ENCODE results near the gene MGAM2. TPM values are rescaled to one million over a fixed set of nuclear protein-coding genes. Genes with fewer than 3 reads are reported as not detected.

MGAM2 gene
- total and polyA plus RNA-seq, 2 of the 13 experiments (the other 11 are each of a cell fraction or from before 2014, with no cell fraction given), result 0.29 TPM; not detected in 1

- TF ChIP-seq MTERF4 (CRISPR knock-in tag; IDR thresholded peaks at IDR 0.05) (no peak), ELF4 (CRISPR knock-in tag; IDR thresholded peaks at IDR 0.05; ENCODE audit: borderline replicate concordance) (no peak), ESRRA (CRISPR knock-in tag; IDR thresholded peaks at IDR 0.05; ENCODE audit: low read depth) (no peak), ZNF839 (CRISPR knock-in tag; IDR thresholded peaks at IDR 0.05; ENCODE audit: borderline replicate concordance) (no peak), ZNF260 (CRISPR knock-in tag; IDR thresholded peaks at IDR 0.05; ENCODE audit: borderline replicate concordance, low read depth) (no peak), FIP1L1 (IDR thresholded peaks at IDR 0.05; ENCODE audit: borderline replicate concordance, insufficient read depth, low read depth, low read length) (no peak), MAFG (CRISPR knock-in tag; IDR thresholded peaks at IDR 0.05) (no peak), ZBTB43 (CRISPR knock-in tag; conservative IDR thresholded peaks at IDR 0.05) (no peak), ZNF337 (CRISPR knock-in tag; IDR thresholded peaks at IDR 0.05; ENCODE audit: borderline replicate concordance, low read depth) (no peak), TCF12 (IDR thresholded peaks at IDR 0.05) (no peak), TCF12 (CRISPR knock-in tag; IDR thresholded peaks at IDR 0.05) (no peak)
- TF ChIP-seq, protein P1, sequence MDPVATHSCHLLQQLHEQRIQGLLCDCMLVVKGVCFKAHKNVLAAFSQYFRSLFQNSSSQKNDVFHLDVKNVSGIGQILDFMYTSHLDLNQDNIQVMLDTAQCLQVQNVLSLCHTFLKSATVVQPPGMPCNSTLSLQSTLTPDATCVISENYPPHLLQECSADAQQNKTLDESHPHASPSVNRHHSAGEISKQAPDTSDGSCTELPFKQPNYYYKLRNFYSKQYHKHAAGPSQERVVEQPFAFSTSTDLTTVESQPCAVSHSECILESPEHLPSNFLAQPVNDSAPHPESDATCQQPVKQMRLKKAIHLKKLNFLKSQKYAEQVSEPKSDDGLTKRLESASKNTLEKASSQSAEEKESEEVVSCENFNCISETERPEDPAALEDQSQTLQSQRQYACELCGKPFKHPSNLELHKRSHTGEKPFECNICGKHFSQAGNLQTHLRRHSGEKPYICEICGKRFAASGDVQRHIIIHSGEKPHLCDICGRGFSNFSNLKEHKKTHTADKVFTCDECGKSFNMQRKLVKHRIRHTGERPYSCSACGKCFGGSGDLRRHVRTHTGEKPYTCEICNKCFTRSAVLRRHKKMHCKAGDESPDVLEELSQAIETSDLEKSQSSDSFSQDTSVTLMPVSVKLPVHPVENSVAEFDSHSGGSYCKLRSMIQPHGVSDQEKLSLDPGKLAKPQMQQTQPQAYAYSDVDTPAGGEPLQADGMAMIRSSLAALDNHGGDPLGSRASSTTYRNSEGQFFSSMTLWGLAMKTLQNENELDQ (CRISPR knock-in tag; IDR thresholded peaks at IDR 0.05; ENCODE audit: borderline replicate concordance), result no peak
- TF ChIP-seq, protein P2, sequence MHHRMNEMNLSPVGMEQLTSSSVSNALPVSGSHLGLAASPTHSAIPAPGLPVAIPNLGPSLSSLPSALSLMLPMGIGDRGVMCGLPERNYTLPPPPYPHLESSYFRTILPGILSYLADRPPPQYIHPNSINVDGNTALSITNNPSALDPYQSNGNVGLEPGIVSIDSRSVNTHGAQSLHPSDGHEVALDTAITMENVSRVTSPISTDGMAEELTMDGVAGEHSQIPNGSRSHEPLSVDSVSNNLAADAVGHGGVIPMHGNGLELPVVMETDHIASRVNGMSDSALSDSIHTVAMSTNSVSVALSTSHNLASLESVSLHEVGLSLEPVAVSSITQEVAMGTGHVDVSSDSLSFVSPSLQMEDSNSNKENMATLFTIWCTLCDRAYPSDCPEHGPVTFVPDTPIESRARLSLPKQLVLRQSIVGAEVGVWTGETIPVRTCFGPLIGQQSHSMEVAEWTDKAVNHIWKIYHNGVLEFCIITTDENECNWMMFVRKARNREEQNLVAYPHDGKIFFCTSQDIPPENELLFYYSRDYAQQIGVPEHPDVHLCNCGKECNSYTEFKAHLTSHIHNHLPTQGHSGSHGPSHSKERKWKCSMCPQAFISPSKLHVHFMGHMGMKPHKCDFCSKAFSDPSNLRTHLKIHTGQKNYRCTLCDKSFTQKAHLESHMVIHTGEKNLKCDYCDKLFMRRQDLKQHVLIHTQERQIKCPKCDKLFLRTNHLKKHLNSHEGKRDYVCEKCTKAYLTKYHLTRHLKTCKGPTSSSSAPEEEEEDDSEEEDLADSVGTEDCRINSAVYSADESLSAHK (CRISPR knock-in tag; IDR thresholded peaks at IDR 0.05; ENCODE audit: borderline replicate concordance), result no peak
- CTCF ChIA-PET (ENCODE audit: low intra/inter-chr PET ratio, low total read pairs), result no interaction called here
Measured at GRCh38 chr7:142248166-142249160, 136.9 kb downstream of the MGAM2 start.

More at GRCh38 chr7:142248166-142249160, 136.9 kb downstream of the MGAM2 start:
- Histone ChIP-seq H3K4me1 (ENCODE audit: insufficient read depth, low read length) (no peaks in the 10 kb centered on the region), H2AFZ (ENCODE audit: low read length) (no peak overlapping the region), H3K36me3 (replicated peaks in 1 of 2; ENCODE audit: control insufficient read depth in 1 of 2, insufficient read depth in 2 of 2, low read length in 2 of 2) (no peaks in the 10 kb centered on the region), H3K9me3 (ENCODE audit: low read length) (no peaks in the 10 kb centered on the region), H3K79me2 (ENCODE audit: insufficient read depth, low read length) (no peaks in the 10 kb centered on the region), H3K4me3 (replicated peaks in 1 of 3; ENCODE audit: insufficient read depth in 1 of 3, low read depth in 2 of 3, low read length in 3 of 3) (no peak overlapping the region), H3K27me3 (ENCODE audit: control insufficient read depth in 1 of 2, insufficient read depth in 2 of 2, low read length in 2 of 2) (no peaks in the 10 kb centered on the region; a peak in 1 of 5 replicates), H3K4me2 (ENCODE audit: low read depth, low read length) (no peak overlapping the region), H4K20me1 (ENCODE audit: insufficient read depth, low read length) (no peaks in the 10 kb centered on the region), H3K9ac (ENCODE audit: insufficient read depth, low read depth, low read length) (no peak overlapping the region), H3K27ac (ENCODE audit: extremely low read length, insufficient read depth, low read length) (no peak overlapping the region)
- BruUV-seq (replicated peaks), result no TSS peak
- in situ Hi-C loops (cut with HindIII; ENCODE audit: extremely low pct_ligation_motif_present, low pct_unique_long_range_greater_than_20kb), result no loop called here
- intact Hi-C loops (cut with micrococcal nuclease; ENCODE audit: unreplicated experiment), result no loop called here
- POLR2A ChIA-PET, result no interaction called here
- FAIRE-seq, result no peak
- no peak for DNase-seq (ENCODE audit: low spot score)
- WGBS (ENCODE audit: low lambda C conversion rate), result 17% methylated on average over 6 of the region's 7 CpGs
- ATAC-seq, result no peak
